Loucy (cell line): ENCODE data around the gene OXA1L.

ENCODE experiments used
- H2AFZ ChIP-seq: fragments of 200-600 bp; sonication (generic); 2 replicates; pipeline ENCODE4 v1.6.0; 2016; ENCODE audit warnings: antibody characterized with exemption, mild to moderate bottlenecking, low read length, moderate library complexity
- H3F3A ChIP-seq: fragments of 200-600 bp; 2 replicates; pipeline ENCODE4 v1.6.0; 2016; ENCODE audit warnings: antibody characterized with exemption, low read depth, mild to moderate bottlenecking
- H3K27me3 ChIP-seq: fragments of 200-600 bp; sonication (generic); 2 replicates; pipeline ENCODE4 v1.6.1; 2014; ENCODE audit warnings: low read length, mild to moderate bottlenecking; ENCODE audit not compliant: insufficient read depth, poor library complexity, severe bottlenecking
- H3K36me3 ChIP-seq: fragments of 200-600 bp; sonication (generic); 2 replicates; pipeline ENCODE4 v1.6.1; 2016; ENCODE audit warnings: low read length; ENCODE audit not compliant: insufficient read depth
- H3K4me1 ChIP-seq: fragments of 200-600 bp; sonication (generic); 2 replicates; pipeline ENCODE4 v1.5.1; 2014; ENCODE audit warnings: low read length, mild to moderate bottlenecking; ENCODE audit not compliant: insufficient read depth, poor library complexity, severe bottlenecking
- H3K4me2 ChIP-seq: fragments of 200-600 bp; sonication (generic); 2 replicates; pipeline ENCODE4 v1.6.0; 2014; ENCODE audit warnings: antibody characterized with exemption, low read length, low read depth, mild to moderate bottlenecking; ENCODE audit not compliant: poor library complexity, severe bottlenecking
- H3K4me3 ChIP-seq: fragments of 200-600 bp; sonication (generic); 2 replicates; pipeline ENCODE4 v1.5.1; 2014; ENCODE audit warnings: low read length, mild to moderate bottlenecking, mixed read lengths; ENCODE audit not compliant: poor library complexity, severe bottlenecking
- H3K79me2 ChIP-seq: fragments of 200-600 bp; sonication (generic); 2 replicates; pipeline ENCODE4 v1.6.1; 2014; ENCODE audit warnings: low read length; ENCODE audit not compliant: insufficient read depth
- H3K9ac ChIP-seq: fragments of 200-600 bp; sonication (generic); 2 replicates; pipeline ENCODE4 v1.6.0; 2014; ENCODE audit warnings: mild to moderate bottlenecking, low read depth, low read length, moderate library complexity; ENCODE audit not compliant: poor library complexity, severe bottlenecking
- H3K9me2 ChIP-seq: fragments of 200-600 bp; sonication (generic); replicated peaks from 2 replicates; pipeline ENCODE4 v1.6.1; 2016; ENCODE audit warnings: low read depth, low read length, mixed read lengths
- H3K9me3 ChIP-seq: fragments of 200-600 bp; sonication (generic); 2 replicates; pipeline ENCODE4 v1.6.1; 2014; ENCODE audit warnings: mild to moderate bottlenecking, antibody characterized with exemption, low read length, low read depth; ENCODE audit not compliant: insufficient read depth
- H4K20me1 ChIP-seq: fragments of 200-600 bp; sonication (generic); 2 replicates; pipeline ENCODE4 v1.6.0; 2014; ENCODE audit warnings: antibody characterized with exemption, low read length, mild to moderate bottlenecking; ENCODE audit not compliant: insufficient read depth, poor library complexity, severe bottlenecking
- CTCF ChIP-seq: fragments of 200-600 bp; sonication (generic); conservative IDR thresholded peaks from 2 replicates; pipeline ENCODE4 v1.5.1; 2014; ENCODE audit warnings: mild to moderate bottlenecking, antibody characterized with exemption, low read length
- EZH2phosphoT487 ChIP-seq: fragments of 200-600 bp; IDR thresholded peaks from 2 replicates; pipeline ENCODE4 v1.6.1; 2018; ENCODE audit warnings: antibody characterized with exemption, mild to moderate bottlenecking, moderate library complexity, borderline replicate concordance

The OXA1L gene

GRCh38 chr14:22793976-22794375, 27.5 kb downstream of the OXA1L start:
- no peaks in the 10 kb centered on the region for H3F3A ChIP-seq
- H3K4me1 ChIP-seq, result no peaks in the 10 kb centered on the region
- TF ChIP-seq CTCF (no peak), EZH2phosphoT487 (no peak)
- peaks cover 13% of the 10 kb centered on the region for H3K27me3 ChIP-seq
- no peaks in the 10 kb centered on the region for H3K36me3 ChIP-seq
- H4K20me1 ChIP-seq, result no peaks in the 10 kb centered on the region
- no peaks in the 10 kb centered on the region for H3K9me2 ChIP-seq
- no peak overlapping the region for H2AFZ ChIP-seq
- H3K79me2 ChIP-seq, result no peaks in the 10 kb centered on the region
- H3K4me2 ChIP-seq, result no peak overlapping the region
- H3K9me3 ChIP-seq, result no peaks in the 10 kb centered on the region
- no peak overlapping the region for H3K4me3 ChIP-seq
- no peak overlapping the region for H3K9ac ChIP-seq

- Histone ChIP-seq H3K79me2 (no peaks in the 10 kb centered on the region), H3K9me3 (no peaks in the 10 kb centered on the region), H3F3A (no peaks in the 10 kb centered on the region), H3K9ac (no peak overlapping the region), H3K4me1 (no peaks in the 10 kb centered on the region), H3K4me2 (no peak overlapping the region), H2AFZ (no peak overlapping the region), H3K4me3 (no peak overlapping the region), H4K20me1 (no peaks in the 10 kb centered on the region), H3K27me3 (peaks cover 13% of the 10 kb centered on the region), H3K9me2 (no peaks in the 10 kb centered on the region), H3K36me3 (no peaks in the 10 kb centered on the region)
- TF ChIP-seq EZH2phosphoT487, result no peak
- no peak for TF ChIP-seq CTCF
These were observed 28.1 kb downstream of the OXA1L start for GRCh38 chr14:22794551-22794951.

GRCh38 chr14:22796087-22796707, 29.7 kb downstream of the OXA1L start:
- Histone ChIP-seq H2AFZ (no peak overlapping the region), H3K36me3 (no peaks in the 10 kb centered on the region), H3K9me2 (no peaks in the 10 kb centered on the region), H3F3A (no peaks in the 10 kb centered on the region), H3K4me2 (no peak overlapping the region), H3K27me3 (peaks cover 13% of the 10 kb centered on the region), H4K20me1 (no peaks in the 10 kb centered on the region), H3K9ac (no peak overlapping the region), H3K4me3 (no peak overlapping the region), H3K9me3 (no peaks in the 10 kb centered on the region), H3K4me1 (no peaks in the 10 kb centered on the region), H3K79me2 (no peaks in the 10 kb centered on the region)
- no peak for TF ChIP-seq CTCF
- no peak for TF ChIP-seq EZH2phosphoT487
